Measurements from ENCODE around the gene SORCS1.

DNA sequence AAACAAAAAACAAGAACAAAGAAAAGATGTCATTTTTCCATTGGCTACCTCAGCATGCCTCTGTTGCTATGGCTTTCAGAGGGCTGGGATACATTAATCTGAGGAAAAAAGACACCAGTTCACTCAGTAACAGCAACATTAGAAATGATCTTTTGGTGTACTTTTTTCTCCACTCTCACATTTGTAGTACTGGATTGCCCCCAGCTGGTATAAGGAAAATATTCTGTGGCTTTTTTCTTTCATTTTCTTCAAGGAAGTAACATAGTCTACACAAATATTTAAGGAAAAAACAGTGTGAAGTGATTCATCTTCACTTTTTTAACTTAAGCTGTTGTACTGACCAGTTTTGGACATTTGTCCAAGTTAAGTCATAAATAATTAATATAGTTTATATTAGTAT, 482.3 kb downstream of the SORCS1 start:
- TF ChIP-seq, protein P1, sequence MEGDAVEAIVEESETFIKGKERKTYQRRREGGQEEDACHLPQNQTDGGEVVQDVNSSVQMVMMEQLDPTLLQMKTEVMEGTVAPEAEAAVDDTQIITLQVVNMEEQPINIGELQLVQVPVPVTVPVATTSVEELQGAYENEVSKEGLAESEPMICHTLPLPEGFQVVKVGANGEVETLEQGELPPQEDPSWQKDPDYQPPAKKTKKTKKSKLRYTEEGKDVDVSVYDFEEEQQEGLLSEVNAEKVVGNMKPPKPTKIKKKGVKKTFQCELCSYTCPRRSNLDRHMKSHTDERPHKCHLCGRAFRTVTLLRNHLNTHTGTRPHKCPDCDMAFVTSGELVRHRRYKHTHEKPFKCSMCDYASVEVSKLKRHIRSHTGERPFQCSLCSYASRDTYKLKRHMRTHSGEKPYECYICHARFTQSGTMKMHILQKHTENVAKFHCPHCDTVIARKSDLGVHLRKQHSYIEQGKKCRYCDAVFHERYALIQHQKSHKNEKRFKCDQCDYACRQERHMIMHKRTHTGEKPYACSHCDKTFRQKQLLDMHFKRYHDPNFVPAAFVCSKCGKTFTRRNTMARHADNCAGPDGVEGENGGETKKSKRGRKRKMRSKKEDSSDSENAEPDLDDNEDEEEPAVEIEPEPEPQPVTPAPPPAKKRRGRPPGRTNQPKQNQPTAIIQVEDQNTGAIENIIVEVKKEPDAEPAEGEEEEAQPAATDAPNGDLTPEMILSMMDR (IDR thresholded peaks at IDR 0.05; ENCODE audit: low read length) = peak; percentile 16; the same call in 1 of the 2 replicates
- TF ChIP-seq EZH2 (IDR thresholded peaks at IDR 0.05; ENCODE audit: borderline replicate concordance, low read length) = no peak
